ENCODE data around the gene SEL1L2.
A peak's percentile ranks its signal among the peaks of the same experiment; 100 is the strongest.

Gene SEL1L2

DNA sequence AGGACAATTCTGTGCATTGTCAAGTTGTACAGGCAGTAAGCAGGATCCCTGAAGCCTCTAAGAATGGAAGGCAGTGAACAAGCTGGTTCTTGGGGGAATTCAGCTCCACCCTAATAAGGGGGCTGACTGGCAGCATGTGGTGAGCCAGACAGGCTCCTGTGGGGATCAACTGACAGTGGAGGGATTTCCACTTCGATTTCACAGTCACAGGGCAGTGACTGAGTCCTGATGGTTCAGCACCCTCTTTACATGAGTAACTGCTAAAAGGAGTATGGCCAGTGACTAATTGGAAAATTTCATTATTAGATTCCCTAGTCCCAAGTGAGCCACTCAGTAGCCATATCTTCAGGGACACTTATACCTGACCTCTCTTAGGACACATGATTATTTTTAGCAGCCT is 127.2 kb downstream of the SEL1L2 start:
- DNase-seq: no peak

DNA sequence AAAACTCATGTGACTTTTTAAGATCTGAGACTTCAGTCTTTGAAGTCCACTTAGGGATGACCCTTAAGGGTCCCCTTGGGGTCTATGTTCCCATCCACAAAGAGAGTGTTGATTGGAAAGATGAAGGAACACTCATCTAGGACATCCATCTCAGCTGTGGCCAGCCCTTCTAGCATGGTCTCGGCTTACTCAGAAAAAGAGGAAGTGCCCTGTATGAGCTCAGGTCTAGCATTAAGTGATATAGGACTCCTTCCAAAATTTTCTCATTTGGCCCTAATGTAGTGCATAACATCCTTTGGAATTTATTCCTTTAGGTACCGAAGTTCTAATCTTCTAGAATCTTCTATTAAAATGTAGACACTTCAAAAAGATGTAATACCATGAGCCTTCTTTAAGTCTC is 128.2 kb downstream of the SEL1L2 start:
- DNase-seq: peak; percentile 68

DNA sequence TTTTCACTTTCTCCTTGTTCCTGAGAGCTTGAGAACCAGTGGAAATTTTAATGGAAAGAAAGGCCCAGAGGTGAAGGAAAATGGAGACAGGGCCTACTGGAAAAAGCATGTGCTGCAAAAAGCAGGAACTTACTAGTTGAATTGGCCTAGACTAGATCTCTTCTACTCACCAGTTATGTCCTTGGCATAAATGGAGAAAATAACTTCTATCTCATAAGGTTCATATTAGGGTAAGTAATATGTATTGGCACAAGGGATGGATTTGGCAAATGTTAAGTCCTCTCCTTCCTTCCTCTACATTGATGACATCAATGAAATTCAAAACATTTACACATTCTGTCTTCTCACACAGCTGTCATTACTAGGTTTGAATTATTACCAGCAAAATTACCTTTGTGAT is 131.5 kb downstream of the SEL1L2 start:
- DNase-seq: no peak

DNA sequence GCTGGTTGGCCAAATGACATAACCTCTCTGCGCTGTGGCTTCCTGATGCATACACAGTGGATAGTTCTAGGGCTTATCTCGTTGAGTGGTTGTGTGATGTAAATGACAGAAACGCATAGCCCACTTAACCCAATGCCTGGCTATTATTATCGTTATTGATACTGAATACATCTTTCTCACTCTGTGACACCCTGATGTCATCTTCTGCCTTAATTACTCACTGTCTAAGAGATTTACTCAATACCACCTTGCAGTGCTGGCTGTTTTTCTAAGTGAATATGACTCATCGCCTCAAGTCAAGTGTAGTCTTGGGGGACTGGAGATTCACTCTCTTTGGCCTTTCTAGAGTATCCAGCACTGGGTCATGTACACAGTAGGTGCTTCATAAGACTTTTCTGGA is 132.0 kb downstream of the SEL1L2 start:
- no peak for DNase-seq

DNA sequence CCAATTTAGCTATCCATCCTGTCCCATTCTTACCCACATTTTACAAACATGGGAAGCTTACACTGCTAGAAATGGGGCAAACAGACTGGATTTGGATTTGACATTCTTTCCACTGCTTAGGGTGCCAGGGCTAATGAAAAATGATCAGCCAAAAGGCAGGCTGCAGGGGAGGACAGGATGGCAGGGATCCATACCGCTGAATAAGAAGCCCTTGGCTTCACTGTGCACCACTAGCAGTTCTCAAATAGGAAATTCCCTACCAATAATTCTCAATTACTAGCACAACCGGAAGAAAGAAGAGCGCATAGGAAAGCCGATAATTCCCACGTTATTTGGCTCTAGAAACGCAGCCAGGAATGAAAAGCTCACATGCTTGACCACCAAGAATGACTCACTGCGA is 132.5 kb downstream of the SEL1L2 start:
- DNase-seq: no peak

DNA sequence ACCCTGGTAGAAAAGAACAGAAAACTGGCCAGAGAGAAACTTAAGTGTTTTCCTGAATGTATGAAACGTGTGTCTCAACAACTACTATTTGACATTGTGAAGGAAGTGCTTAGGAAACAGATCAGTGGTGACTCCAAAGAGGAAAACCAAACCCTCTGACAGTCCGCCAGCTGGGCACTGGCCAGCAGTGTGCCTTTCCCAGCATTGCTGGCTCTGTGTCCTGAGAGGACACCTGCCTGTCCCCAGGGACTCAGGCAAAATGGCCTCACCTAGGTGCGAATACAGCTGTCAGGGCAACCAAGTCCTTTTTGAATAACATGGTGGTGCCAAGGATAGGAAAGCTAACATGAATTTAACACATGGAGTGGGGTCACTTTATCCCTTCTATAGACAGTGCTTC is 133.1 kb downstream of the SEL1L2 start:
- no peak for DNase-seq

DNA sequence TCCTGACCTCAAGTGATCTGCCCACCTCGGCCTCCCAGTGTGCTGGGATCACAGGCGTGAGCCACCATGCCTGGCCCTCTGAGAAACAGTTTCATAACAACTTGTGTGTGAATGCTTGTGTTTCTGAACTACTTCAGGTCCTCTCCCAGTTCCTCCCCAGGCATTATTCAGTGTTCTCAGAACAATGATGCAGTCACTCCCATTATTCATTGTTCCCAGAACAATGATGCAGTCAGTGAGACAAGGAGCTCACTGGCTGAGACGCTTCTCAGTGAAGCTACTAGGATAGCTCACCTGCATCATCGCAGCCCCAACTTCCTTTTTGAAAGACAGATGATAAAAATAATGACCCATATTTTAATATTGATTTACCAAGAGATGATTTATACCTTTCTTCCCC is 134.1 kb downstream of the SEL1L2 start:
- DNase-seq: no peak

DNA sequence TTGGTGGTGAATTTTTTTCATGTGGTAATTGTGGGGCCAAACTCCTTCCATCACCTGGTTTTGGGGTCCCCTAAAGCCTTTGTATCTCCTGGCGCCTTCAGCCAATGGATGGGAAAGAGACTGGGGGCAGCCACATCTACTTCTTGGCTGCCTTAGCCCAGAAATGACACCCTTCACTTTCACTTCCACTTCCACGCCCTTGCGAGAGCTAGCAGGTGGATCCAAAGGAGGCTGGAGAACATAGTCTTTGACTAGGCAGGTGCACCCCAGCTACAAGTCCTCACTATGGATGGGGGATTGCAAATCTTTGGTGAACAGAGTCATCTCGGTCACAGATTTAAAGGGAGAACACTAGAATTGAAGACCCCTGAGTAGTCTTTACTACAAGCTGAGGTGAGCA is 134.8 kb downstream of the SEL1L2 start:
- no peak for DNase-seq

DNA sequence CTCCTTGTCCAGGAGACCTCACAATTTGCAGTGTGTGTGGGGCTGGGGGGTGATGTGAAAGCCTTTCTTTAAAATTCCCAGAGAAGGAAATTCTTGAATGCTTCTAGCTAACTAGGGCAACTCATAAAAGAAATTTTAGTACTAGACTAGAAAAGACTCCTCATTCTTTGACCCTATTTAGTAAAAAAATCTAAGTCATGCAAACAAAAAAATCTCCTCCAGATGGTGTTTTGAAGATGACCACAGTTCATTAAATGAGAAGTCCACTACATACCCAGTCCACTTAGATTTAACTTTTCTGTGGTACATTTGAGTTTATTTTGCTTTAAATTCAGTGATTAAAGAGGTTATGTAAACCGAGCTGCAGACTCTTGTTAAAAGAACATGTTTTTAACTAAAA is 138.1 kb downstream of the SEL1L2 start:
- no peak for DNase-seq

DNA sequence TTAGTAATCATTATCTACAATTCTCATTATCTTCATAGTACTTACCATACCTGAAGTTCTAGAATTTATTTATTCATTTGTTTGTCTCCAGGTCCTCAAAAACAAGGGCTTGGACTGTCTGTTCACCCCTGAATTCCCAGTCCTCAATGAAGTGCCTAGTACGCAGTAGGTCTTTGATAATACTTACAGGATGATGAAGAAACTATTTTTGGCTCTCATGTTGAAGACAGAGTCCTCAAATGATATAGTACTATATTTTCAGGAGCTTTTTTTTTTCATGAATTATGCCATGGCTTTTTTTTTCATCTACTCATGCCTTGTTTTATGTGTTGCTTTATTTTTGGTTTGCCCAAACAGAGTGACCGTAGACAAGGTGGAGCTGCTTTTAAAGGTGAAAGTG is 139.1 kb downstream of the SEL1L2 start:
- no peak for DNase-seq

DNA sequence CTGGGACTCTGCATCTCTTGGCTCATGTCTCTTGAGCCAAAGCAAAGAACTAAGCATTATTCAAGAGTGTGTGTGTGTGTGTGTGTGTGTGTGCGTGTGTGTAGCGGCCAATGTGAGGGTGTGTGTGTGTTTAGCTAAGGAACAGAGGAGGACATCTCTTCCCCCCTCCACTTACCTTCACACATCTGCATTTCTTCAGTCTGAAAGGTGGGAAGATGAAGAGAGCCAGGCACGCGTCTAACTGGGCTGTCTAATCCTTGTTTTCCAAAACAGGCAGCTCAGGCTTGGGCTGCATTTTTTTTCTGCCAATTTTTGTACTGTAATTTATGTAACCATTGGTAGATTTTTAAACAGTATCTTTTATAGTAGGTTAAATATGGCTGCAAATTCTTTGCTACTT is 146.1 kb downstream of the SEL1L2 start:
- no peak for DNase-seq

DNA sequence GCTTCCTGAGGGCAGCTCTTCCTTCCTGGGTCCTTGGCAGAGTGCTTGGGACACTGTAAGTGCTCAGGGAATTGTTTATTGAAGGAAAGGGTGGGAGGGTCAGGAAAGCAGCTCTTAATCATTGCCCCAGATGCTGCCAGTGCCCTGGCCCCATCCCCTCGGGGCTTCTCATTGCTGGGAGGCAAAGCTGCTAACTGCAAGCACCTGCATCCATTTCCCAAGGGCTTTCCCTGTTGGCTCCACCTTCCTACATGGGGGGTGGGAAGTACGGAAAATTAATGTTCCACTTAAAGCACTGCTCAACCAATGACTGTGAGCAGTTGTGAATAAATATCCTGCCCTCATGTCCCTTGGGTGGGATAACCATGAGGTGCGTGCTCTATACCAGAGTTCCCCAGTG is 149.2 kb downstream of the SEL1L2 start:
- no peak for DNase-seq

DNA sequence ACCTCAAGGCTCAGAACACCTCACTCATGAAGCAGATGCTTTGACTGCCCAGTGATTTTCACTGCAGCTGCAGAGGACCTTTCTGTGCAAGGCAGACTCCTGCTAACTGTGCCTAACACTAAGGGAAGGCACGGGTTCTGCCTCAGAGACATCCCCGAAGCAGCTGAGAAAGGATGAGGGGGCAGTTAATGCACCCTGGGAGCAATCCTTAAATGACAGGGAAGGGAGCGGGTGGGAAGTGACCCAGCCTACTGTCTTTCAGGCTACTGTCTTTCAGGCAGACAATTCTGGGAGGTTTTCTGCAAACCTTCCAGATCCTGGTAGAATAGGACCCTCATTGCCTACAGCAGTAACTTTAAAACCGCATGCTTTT is 150.3 kb downstream of the SEL1L2 start:
- no peak for DNase-seq

DNA sequence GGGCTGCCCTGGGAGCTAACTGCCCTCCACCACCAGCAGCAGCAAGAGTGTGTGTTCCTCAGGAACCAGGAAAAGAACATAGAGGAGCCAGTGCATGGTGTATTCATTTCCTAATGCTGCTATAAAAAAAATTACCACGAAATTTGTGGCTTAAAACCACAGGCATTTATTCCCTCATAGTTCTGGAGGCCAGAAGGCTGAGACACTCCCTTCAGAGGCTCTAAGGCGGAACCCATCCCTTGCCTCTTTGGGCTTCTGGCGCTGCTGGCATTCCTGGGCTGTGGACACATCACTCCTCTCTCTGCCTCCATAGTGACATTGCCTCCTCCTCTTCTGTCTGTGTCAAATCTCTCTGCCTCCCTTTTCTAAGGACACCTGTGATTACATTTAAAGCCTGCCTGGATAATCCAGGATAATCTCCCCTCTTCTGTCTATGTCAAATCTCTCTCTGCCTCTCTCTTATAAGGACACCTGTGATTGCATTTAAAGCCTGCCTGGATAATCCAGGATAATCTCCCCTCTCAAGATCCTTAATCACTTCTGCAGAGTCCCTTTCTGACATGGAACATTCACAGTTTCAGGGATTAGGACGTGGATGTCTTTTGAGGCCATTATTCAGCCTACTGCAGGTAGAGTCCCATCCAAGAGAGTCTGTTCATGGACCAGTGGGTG is 150.9 kb downstream of the SEL1L2 start:
- DNase-seq: no peak

DNA sequence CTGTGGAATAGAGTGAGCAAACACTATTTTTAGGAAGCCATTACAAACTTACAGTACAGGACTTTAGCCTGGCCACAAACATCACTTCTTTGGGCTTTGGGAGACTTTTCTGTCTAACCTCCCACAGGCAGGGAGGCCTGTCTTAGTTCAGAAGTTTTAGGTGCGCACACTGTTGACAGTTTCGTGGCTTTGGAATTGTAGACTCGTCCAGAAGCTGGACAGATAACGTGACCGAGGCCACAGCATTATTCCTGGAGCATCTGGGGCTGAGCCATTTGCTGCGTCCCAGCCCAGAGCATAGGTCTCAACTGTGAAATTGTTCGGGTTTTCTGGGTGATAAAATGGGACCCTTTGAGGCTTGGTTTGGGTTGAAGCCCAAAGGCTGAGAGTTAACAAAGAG is 151.8 kb downstream of the SEL1L2 start:
- no peak for DNase-seq

DNA sequence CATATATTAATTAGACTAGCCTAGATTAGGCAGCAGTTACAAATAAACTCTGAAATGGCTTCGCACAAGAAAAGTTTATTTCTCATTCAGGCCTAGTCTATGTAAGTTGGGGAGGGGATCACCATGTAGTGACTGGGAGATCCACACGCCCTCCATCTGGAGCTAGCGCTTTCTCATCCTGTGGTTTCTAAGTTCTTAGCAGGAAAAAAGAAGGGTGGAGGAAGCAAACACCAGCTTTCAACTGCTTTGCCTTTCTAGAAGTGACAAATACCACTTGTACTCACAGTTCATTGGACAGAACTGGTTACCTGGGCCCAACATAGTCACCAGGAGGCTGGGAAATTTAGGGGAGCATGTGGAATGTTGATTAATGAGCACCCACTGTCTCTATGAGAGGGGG is 158.9 kb downstream of the SEL1L2 start:
- DNase-seq: no peak

DNA sequence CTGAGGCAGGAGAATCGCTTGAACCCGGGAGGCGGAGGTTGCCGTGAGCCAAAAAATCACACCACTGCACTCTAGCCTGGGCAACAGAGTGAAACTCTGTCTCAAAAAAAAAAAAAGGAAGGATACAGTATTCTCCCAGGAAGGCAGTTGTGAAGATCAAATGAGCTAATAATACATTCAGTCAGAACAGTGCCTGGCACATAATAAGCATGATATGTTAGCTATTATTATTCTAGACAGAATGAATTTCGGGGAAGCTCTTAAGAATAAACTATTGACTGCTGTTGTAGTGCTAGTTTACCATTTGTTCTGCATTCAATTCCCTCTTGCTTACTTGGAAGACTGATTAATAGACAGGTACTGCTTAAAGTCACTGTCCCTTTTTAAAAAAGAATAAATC is 164.9 kb downstream of the SEL1L2 start:
- no peak for DNase-seq

DNA sequence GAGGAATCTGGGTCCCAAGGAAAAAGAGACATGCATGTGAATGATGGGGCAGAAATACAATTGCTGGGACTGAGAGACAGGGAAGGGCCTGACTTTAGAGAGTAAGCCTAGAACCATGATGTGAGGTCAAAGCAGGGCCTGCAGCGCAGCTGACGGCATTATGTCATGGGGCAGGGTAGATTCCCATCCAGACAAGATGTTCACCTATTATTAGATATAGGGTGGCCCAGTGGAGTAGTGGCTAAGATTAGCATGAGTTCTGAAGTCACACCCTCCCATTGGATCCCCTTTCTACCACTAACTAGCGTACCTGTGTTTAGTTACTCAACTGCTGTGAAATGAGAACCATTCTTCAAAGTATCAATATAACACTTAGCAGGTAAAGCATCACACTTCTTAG is 166.0 kb downstream of the SEL1L2 start:
- DNase-seq: no peak

DNA sequence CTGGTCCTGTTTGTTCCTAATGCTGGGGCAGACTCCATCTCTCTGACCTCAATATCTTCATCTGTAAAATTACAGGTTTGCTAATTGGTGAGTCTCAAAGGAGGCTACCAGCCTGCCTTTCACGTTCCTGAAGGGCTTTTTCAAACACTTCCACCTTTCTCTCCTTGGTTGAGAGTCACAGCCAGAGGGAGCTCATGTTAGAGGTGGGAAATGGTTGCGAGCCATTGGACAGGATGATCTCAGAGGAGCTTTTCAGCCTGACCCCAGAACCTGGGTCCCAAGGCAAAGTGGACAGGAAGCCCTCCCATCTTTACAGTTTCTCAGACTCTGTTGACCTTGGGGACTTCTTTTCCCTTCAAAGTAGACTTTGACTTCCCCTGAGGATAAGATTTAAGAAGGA is 168.0 kb downstream of the SEL1L2 start:
- no peak for DNase-seq

DNA sequence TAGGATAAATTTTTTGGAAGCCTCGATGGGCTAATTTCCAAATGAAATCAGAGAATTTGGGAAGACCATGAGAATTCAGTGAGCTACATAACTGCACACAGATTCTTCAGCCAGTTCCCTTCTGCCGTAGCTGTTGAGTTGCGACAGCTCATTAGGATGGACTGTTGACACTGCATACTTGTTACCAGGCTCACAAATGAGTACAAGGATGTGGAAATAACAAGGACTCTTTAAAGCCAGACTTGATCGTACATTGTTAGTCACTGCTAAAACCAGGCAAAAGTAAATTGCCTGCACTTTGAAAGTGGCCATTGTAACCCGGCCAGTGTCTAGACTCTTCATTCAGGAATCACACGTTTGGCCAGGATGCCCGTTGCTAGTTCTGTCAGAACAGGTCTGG is 168.5 kb downstream of the SEL1L2 start:
- peak; percentile 66 for DNase-seq

DNA sequence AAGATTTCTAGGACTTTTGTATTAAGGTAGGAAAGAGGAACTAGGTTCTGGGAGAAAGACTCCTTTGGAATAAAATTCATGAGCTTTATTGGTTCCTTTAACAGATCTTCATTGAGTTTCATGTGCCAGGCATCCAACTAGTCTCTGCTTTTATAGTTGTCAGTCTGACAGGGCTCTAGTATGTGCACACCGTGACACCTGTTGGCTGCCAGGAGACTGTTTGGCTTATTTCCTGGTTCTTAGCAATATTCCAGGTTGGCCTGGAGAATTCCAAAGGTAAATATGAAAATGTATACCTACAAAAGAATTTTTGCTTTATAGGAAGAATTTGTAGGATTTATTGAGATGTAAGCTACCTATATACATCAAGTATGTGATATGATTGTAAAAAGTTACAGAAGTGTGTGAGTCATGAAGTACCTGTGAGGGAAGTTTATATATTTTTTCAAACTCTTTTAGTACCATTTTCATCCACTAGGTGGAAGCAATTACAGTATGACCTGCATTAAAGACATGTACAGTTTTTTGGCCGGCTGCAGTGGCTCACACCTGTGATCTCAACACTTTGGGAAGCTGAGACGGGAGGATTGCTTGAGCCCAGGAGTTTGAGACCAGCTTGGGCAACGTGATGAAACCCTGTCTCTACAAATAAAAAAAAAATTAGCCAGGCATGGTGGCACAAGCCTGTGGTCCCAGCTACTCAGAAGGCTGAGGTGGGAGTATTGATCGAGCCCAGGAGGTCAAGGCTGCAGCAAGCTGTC is 170.3 kb downstream of the SEL1L2 start:
- peak; percentile 30 for DNase-seq

DNA sequence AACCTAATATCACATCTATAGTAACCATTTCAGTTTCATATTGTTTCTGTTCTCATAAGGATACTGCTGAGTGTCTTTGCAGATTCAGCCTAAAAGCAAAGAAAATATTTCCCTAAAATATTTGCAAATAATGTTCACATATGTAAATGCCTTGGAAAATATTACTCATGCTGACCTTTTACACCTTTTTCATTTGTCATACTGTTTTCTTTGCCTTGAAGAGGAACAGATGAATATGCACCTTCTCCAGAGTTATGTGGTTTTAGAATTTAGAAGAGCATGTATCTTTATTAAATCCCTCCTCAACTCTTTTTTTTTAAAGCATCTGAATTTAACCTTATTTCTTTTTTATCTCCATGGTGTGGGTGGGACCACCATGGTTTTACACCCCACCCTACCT is 173.1 kb downstream of the SEL1L2 start:
- DNase-seq: no peak

DNA sequence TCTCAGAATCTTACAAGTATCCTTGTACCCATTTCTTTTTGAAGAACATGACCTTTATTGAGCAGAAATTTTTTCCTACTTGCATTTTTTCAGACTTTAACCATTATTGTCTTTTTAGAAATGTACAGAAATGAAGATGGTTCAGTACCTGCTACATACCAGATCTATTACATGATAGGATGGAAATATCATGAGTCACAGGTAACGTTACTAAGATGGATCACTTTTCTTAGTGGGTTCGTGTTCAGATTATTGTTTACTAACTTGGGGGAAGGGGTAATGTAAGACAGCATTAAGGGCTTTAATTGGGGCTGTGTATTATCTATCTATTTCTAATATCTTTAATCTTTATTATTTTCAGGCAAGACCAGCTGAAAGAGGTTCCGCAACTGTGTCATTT is 173.7 kb downstream of the SEL1L2 start:
- DNase-seq: no peak

DNA sequence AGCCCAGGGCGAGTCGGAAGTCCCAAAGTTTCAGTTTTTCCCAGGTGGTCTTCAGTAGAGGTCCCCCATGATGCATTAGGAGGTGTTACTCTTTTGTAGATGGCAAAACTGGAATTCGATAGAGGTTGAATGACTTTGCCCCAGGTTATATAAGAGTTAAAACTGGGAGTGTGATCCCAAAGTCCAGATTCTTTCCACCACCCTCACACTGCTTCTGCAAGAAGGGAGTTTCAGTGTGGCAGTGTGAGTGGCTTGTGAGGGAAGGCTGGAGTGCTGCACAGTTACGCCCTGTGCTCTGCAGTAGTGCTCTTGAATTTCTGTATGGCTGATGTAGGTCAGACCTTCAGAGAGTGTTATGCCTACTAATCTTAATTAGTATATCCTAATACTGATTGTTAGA is 175.7 kb downstream of the SEL1L2 start:
- no peak for DNase-seq

DNA sequence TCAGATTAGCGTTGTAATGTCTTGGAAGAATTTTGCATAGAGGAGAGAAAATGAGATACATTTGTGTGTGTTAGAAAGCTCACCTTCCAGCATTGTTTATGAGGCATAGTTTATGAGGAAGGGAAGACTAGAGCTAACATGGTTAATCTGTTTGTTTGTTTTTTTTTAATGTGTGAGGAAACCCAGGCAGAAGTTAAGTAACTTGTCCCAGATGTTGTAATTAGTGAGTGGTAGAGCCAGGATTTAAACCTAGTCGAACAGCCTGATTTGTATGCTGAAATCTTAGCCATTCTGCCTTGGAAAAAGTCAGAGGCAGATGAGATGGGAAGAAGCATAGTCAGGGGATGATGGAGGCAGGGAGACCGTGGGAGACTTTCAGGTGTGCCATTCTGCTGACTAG is 176.5 kb downstream of the SEL1L2 start:
- no peak for DNase-seq

Data from MV-4-11 (cell line).